ENCODE results near the gene ELP4. TPM values are rescaled to one million over a fixed set of nuclear protein-coding genes. Genes with fewer than 3 reads are reported as not detected.

ELP4 gene
- total RNA-seq, 1 experiment from 2014 or later: 21.4 TPM

- Histone ChIP-seq H3K9ac (ENCODE audit: low read length) (no peak overlapping the region), H3K79me2 (ENCODE audit: insufficient read depth, low read length) (no peaks in the 10 kb centered on the region), H3K27ac (ENCODE audit: low read depth, low read length) (no peak overlapping the region), H3K4me3 (replicated peaks in 1 of 2; ENCODE audit: low read depth in 1 of 2, low read length in 2 of 2) (no peak overlapping the region), H3K4me1 (ENCODE audit: control insufficient read depth in 1 of 2, insufficient read depth in 2 of 2, low read length in 2 of 2) (no peaks in the 10 kb centered on the region), H3K27me3 (ENCODE audit: insufficient read depth, low read length) (no peaks in the 10 kb centered on the region), H2AFZ (ENCODE audit: low read depth, low read length, poor library complexity, severe bottlenecking) (no peak overlapping the region), H3K9me2 (ENCODE audit: insufficient read depth) (no peaks in the 10 kb centered on the region), H3K36me3 (ENCODE audit: control insufficient read depth in 1 of 2, insufficient read depth in 2 of 2, low read length in 2 of 2) (no peaks in the 10 kb centered on the region), H3K9me3 (ENCODE audit: control insufficient read depth in 1 of 2, insufficient read depth in 1 of 2, low read depth in 1 of 2, low read length in 2 of 2) (no peaks in the 10 kb centered on the region), H4K20me1 (ENCODE audit: insufficient read depth) (no peaks in the 10 kb centered on the region), H3K4me2 (ENCODE audit: low read length) (no peak overlapping the region)
- POLR2A ChIA-PET: no interaction called here
- RAD21 ChIA-PET (ENCODE audit: low non-redundant PET in 1 of 2, low total read pairs in 2 of 2, uncharacterized antibody in 2 of 2, unreplicated experiment in 2 of 2): no interaction called here
- ATAC-seq (no peak), DNase-seq (ENCODE audit: low read depth, low spot score) (no peak)
- BruUV-seq (replicated peaks): no TSS peak
- intact Hi-C loops (cut with micrococcal nuclease): no loop called here
- no peak for TF ChIP-seq EZH2 (IDR thresholded peaks at IDR 0.05)
- TF ChIP-seq SRF (IDR thresholded peaks at IDR 0.05; ENCODE audit: low read depth): no peak
- no peak for TF ChIP-seq YY1 (IDR thresholded peaks at IDR 0.05; ENCODE audit: extremely low read depth, insufficient replicate concordance, low read depth, low read length)
- no peak for TF ChIP-seq ZNF274 (IDR thresholded peaks at IDR 0.05; ENCODE audit: low read depth, low read length)
- TF ChIP-seq EGR1 (IDR thresholded peaks at IDR 0.05; ENCODE audit: low read depth): no peak
- no peak for TF ChIP-seq ATF3 (IDR thresholded peaks at IDR 0.05)
- TF ChIP-seq CBX3 (IDR thresholded peaks at IDR 0.05; ENCODE audit: low read depth): no peak
- TF ChIP-seq TCF7L2 (IDR thresholded peaks at IDR 0.05; ENCODE audit: borderline replicate concordance, extremely low read depth, insufficient read depth, insufficient read length): no peak
- TF ChIP-seq SP1 (IDR thresholded peaks at IDR 0.05; ENCODE audit: low read depth): no peak
- TF ChIP-seq CEBPB (IDR thresholded peaks at IDR 0.05; ENCODE audit: low read depth): no peak
- no peak for TF ChIP-seq FOSL1 (IDR thresholded peaks at IDR 0.05; ENCODE audit: low read depth)
- TF ChIP-seq EZH2phosphoT487 (IDR thresholded peaks at IDR 0.05; ENCODE audit: borderline replicate concordance): no peak
- CTCF ChIA-PET: no interaction called here
Measured at GRCh38 chr11:31786996-31787685, 277.6 kb downstream of the ELP4 start.

Measured in HCT116 (cell line).